ENCODE results near the gene KRTAP12-2. TPM values are rescaled to one million over a fixed set of nuclear protein-coding genes. Genes with fewer than 3 reads are reported as not detected.
"Not testable (repeated sequence)": the region's sequence is repeated elsewhere in the genome, so short reads cannot be mapped to it uniquely, and the experiment has no call there.

KRTAP12-2 gene
- polyA plus RNA-seq, 4 donors: not detected

- DNase-seq (ENCODE audit: low read depth in 4 of 4, low spot score in 2 of 4): no peak
These were observed 19.5 kb upstream of the KRTAP12-2 start for GRCh38 chr21:44686000-44686781.

- DNase-seq (ENCODE audit: low read depth in 4 of 4, low spot score in 2 of 4): not testable (repeated sequence)
These were observed 18.3 kb upstream of the KRTAP12-2 start for GRCh38 chr21:44685050-44685449.

GRCh38 chr21:44684483-44684882, 17.8 kb upstream of the KRTAP12-2 start:
- DNase-seq (ENCODE audit: low read depth in 4 of 4, low spot score in 2 of 4): no peak

- no peak for DNase-seq (ENCODE audit: low read depth in 4 of 4, low spot score in 2 of 4)
These were observed 17.4 kb upstream of the KRTAP12-2 start for GRCh38 chr21:44684077-44684476.

- no peak for DNase-seq (ENCODE audit: low read depth in 4 of 4, low spot score in 2 of 4)
These were observed 15.9 kb upstream of the KRTAP12-2 start for GRCh38 chr21:44682580-44683151.

- DNase-seq (ENCODE audit: low read depth in 4 of 4, low spot score in 2 of 4): no peak
These were observed 15.3 kb upstream of the KRTAP12-2 start, which contains the start of gene KRTAP12-1 for GRCh38 chr21:44681861-44682579. TSS of gene KRTAP12-1 (minus strand) at chr21:44682163. CDS start at chr21:44682123, 40 bp downstream.

- DNase-seq (ENCODE audit: low read depth in 4 of 4, low spot score in 2 of 4): no peak
These were observed 14.4 kb upstream of the KRTAP12-2 start for GRCh38 chr21:44681152-44681551.

- DNase-seq (ENCODE audit: low read depth in 4 of 4, low spot score in 2 of 4): no peak
These were observed 11.2 kb upstream of the KRTAP12-2 start for GRCh38 chr21:44677881-44678280.

GRCh38 chr21:44671911-44672310, 5.2 kb upstream of the KRTAP12-2 start:
- no peak for DNase-seq (ENCODE audit: low read depth in 4 of 4, low spot score in 2 of 4)

- DNase-seq (ENCODE audit: low read depth in 4 of 4, low spot score in 2 of 4): no peak
These were observed 4.1 kb upstream of the KRTAP12-2 start for GRCh38 chr21:44670642-44671432.

GRCh38 chr21:44667612-44668011, 885 bp upstream of the KRTAP12-2 start:
- DNase-seq (ENCODE audit: low read depth in 4 of 4, low spot score in 2 of 4): no peak

GRCh38 chr21:44664691-44665090, 2.0 kb downstream of the KRTAP12-2 start:
- no peak for DNase-seq (ENCODE audit: low read depth in 4 of 4, low spot score in 2 of 4)

- DNase-seq (ENCODE audit: low read depth in 4 of 4, low spot score in 2 of 4): not testable (repeated sequence)
These were observed 5.2 kb downstream of the KRTAP12-2 start for GRCh38 chr21:44661567-44661966.

- DNase-seq (ENCODE audit: low read depth in 4 of 4, low spot score in 2 of 4): no peak
These were observed 7.7 kb downstream of the KRTAP12-2 start for GRCh38 chr21:44658913-44659595.

GRCh38 chr21:44658541-44658910, 8.2 kb downstream of the KRTAP12-2 start:
- no peak for DNase-seq (ENCODE audit: low read depth in 4 of 4, low spot score in 2 of 4)

- no peak for DNase-seq (ENCODE audit: low read depth in 4 of 4, low spot score in 2 of 4)
These were observed 8.8 kb downstream of the KRTAP12-2 start, which contains the start of gene KRTAP12-3 for GRCh38 chr21:44657635-44658540. TSS of gene KRTAP12-3 (plus strand) at chr21:44657932. CDS start at chr21:44657980, 48 bp downstream.

- DNase-seq (ENCODE audit: low read depth in 4 of 4, low spot score in 2 of 4): no peak
These were observed 9.9 kb downstream of the KRTAP12-2 start for GRCh38 chr21:44656868-44657267.

- DNase-seq (ENCODE audit: low read depth in 4 of 4, low spot score in 2 of 4): no peak
These were observed 12.1 kb downstream of the KRTAP12-2 start, which contains the start of gene KRTAP12-4 for GRCh38 chr21:44654576-44655175. TSS of gene KRTAP12-4 (minus strand) at chr21:44654659. CDS start at chr21:44654614, 45 bp downstream.

Data from left renal cortex interstitium (tissue), 4 donors.